CD8-positive, alpha-beta memory T cell (primary cell): ENCODE data around the gene VPS54. TPM values are rescaled to one million over a fixed set of nuclear protein-coding genes. Genes with fewer than 3 reads are reported as not detected.
A peak's percentile ranks its signal among the peaks of the same experiment; 100 is the strongest.
"Not testable (repeated sequence)": the region's sequence is repeated elsewhere in the genome, so short reads cannot be mapped to it uniquely, and the experiment has no call there.

ENCODE experiments used
- CTCF ChIA-PET: fragments of 350-600 bp; sonication (Branson Sonifier 250); formaldehyde crosslinking; loops from one replicate; lab custom pipeline; 2021; ENCODE audit warnings: antibody characterized with exemption; lab: Charles Lee
- POLR2A ChIA-PET: fragments of 350-600 bp; sonication (Branson Sonifier 250); formaldehyde crosslinking; loops from one replicate; lab custom pipeline; 2021; ENCODE audit warnings: antibody characterized with exemption; lab: Charles Lee
- DNase-seq, 5 donors: peaks; one replicate each; pipeline versions ENCODE4 v3.0.0 to v3.0.0-alpha.2; 2020 to 2022; ENCODE audit warnings: mixed read lengths in 1 of 5
- H3K27ac ChIP-seq: one replicate; pipeline ENCODE4 v1.7.0; 2013; ENCODE audit warnings: low read depth, mild to moderate bottlenecking, low read length, moderate library complexity
- H3K27me3 ChIP-seq: 2 replicates; pipeline ENCODE4 v1.7.0; 2013; ENCODE audit warnings: low read length, mild to moderate bottlenecking; ENCODE audit not compliant: insufficient read depth, poor library complexity, severe bottlenecking
- H3K36me3 ChIP-seq: 2 replicates; pipeline ENCODE4 v1.7.0; 2013; ENCODE audit warnings: mild to moderate bottlenecking, low read length, moderate library complexity; ENCODE audit not compliant: insufficient read depth
- H3K4me1 ChIP-seq: 2 replicates; pipeline ENCODE4 v1.7.0; 2013; ENCODE audit warnings: mild to moderate bottlenecking, low read length, moderate library complexity; ENCODE audit not compliant: insufficient read depth
- H3K4me3 ChIP-seq: 2 replicates; pipeline ENCODE4 v1.7.0; 2013; ENCODE audit warnings: mild to moderate bottlenecking, low read length
- H3K9me3 ChIP-seq: 2 replicates; pipeline ENCODE4 v1.7.0; 2013; ENCODE audit warnings: mild to moderate bottlenecking, low read length
- H3K27ac Mint-ChIP-seq, 8 donors: one replicate each; pipeline ENCODE4 v1.8.0; 2020 to 2021; ENCODE audit warnings: mixed read lengths in 8 of 8, mild to moderate bottlenecking in 6 of 8, inconsistent platforms in 3 of 8, moderate library complexity in 3 of 8
- H3K27me3 Mint-ChIP-seq, 2 donors: one replicate each; pipeline ENCODE4 v1.8.0; 2020 to 2021; ENCODE audit warnings: mixed read lengths in 2 of 2, mild to moderate bottlenecking in 1 of 2, moderate library complexity in 1 of 2
- H3K36me3 Mint-ChIP-seq, 3 donors: one replicate each; pipeline ENCODE4 v1.8.0; 2020 to 2021; ENCODE audit warnings: mixed read lengths in 3 of 3, inconsistent platforms in 1 of 3, mild to moderate bottlenecking in 1 of 3
- H3K4me1 Mint-ChIP-seq, 3 donors: one replicate each; pipeline ENCODE4 v1.8.0; 2020 to 2021; ENCODE audit warnings: mixed read lengths in 3 of 3, inconsistent platforms in 1 of 3, mild to moderate bottlenecking in 1 of 3
- H3K4me3 Mint-ChIP-seq, 7 donors: one replicate each; pipeline ENCODE4 v1.8.0; 2020 to 2021; ENCODE audit warnings: mixed read lengths in 7 of 7, mild to moderate bottlenecking in 6 of 7, moderate library complexity in 4 of 7, inconsistent platforms in 2 of 7
- H3K9me3 Mint-ChIP-seq, 5 donors: one replicate each; pipeline ENCODE4 v1.8.0; 2020 to 2022; ENCODE audit warnings: mixed read lengths in 5 of 5, mild to moderate bottlenecking in 3 of 5, moderate library complexity in 2 of 5, inconsistent platforms in 1 of 5
- polyA plus RNA-seq: library from polyadenylated mRNA; unstranded; fragments of 300-500 nt; fragmentation: Illumina TruSeq; gene quantifications from one replicate; pipeline ENCODE4 v1.2.3, GENCODE V29; 2021
- total RNA-seq, 2 experiments: library from RNA; stranded (reverse); gene quantifications; one replicate each; pipeline ENCODE4 v1.2.3, GENCODE V29; 2021

Gene VPS54
- total and polyA plus RNA-seq, 3 experiments from 2014 or later: 10.7 to 11.3 (median 10.9) TPM

GRCh38 chr2:63849381-63850203, 169.6 kb downstream of the VPS54 start:
- no peak overlapping the region for H3K27ac ChIP-seq
- ChIA-PET CTCF (interaction anchor here (1.2 to 3.6 kb wide), 2 partner anchors 9 to 11 kb away, joined by 4 to 18 read pairs; no protein-coding TSS in a partner anchor), POLR2A (no interaction called here)
- peaks cover 0 to 8% (median 7%) of the 10 kb centered on the region in 3 donors for H3K36me3 Mint-ChIP-seq
- peaks cover 51% of the 10 kb centered on the region for H3K4me1 ChIP-seq
- H3K27ac Mint-ChIP-seq: peak overlapping the region in 7 of 8 donors; percentile 1 to 71 (median 25)
- H3K9me3 ChIP-seq: no peaks in the 10 kb centered on the region
- H3K4me1 Mint-ChIP-seq: peaks cover 78 to 96% (median 90%) of the 10 kb centered on the region in 3 donors
- H3K9me3 Mint-ChIP-seq: no peaks in the 10 kb centered on the region
- H3K27me3 Mint-ChIP-seq: no peaks in the 10 kb centered on the region
- H3K36me3 ChIP-seq: no peaks in the 10 kb centered on the region
- H3K4me3 ChIP-seq: no peak overlapping the region
- DNase-seq: no peak
- no peaks in the 10 kb centered on the region for H3K27me3 ChIP-seq
- H3K4me3 Mint-ChIP-seq: no peak overlapping the region

DNA sequence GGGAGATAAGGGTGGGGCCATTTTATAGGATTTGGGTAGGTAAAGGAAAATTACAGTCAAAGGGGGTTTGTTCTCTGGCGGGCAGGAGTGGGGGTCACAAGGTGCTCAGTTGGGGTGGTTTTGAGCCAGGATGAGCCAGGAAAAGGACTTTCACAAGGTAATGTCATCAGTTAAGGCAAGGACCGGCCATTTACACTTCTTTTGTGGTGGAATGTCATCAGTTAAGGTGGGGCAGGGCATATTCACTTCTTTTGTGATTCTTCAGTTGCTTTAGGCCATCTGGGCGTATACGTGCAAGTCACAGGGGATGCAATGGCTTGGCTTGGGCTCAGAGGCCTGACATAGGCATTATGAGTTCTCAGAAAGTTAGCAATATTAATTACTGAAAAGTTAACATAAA, 171.7 kb downstream of the VPS54 start:
- CTCF ChIA-PET, POLR2A ChIA-PET, H3K9me3 ChIP-seq, H3K4me3 ChIP-seq, H3K27ac ChIP-seq, H3K36me3 ChIP-seq, DNase-seq, H3K9me3 Mint-ChIP-seq, H3K27me3 Mint-ChIP-seq, H3K27me3 ChIP-seq, H3K36me3 Mint-ChIP-seq: not testable (repeated sequence)
- H3K27ac Mint-ChIP-seq: peak overlapping the region in 2 of 8 donors; percentile 9 to 66
- peak overlapping the region in 1 of 7 donors; percentile 19 for H3K4me3 Mint-ChIP-seq
- H3K4me1 Mint-ChIP-seq: peaks cover 78 to 96% (median 90%) of the 10 kb centered on the region in 3 donors
- peaks cover 49% of the 10 kb centered on the region for H3K4me1 ChIP-seq

DNA sequence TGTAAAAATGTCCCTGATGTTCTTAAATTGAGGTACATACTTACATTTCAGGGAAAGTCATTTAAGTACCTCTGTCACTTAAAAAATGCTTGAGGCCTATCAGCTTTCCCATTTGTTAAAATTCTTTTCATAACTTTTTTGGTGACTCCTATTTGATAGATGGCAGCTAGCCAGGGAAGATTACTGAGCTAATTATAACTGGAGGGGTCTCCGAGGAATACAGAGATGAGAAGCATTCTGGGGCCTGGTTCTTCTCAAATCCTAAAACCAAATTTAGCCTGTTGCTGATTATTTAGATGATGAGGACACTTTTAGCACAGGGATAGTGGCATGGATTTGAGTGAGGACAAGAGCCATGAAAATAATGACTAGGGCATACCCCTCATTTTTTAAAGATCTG, 172.7 kb downstream of the VPS54 start:
- ChIA-PET CTCF (interaction anchor here (1.8 kb wide), 1 partner anchor 15 kb away, joined by 4 read pairs; no protein-coding TSS in a partner anchor), POLR2A (no interaction called here)
- H3K4me1 ChIP-seq: peaks cover 50% of the 10 kb centered on the region
- peaks cover 76 to 94% (median 89%) of the 10 kb centered on the region in 3 donors for H3K4me1 Mint-ChIP-seq
- H3K36me3 Mint-ChIP-seq: peaks cover 0 to 12% (median 7%) of the 10 kb centered on the region in 3 donors
- no peaks in the 10 kb centered on the region for H3K36me3 ChIP-seq
- no peak for DNase-seq
- H3K9me3 Mint-ChIP-seq: no peaks in the 10 kb centered on the region
- no peaks in the 10 kb centered on the region for H3K27me3 Mint-ChIP-seq
- H3K4me3 Mint-ChIP-seq: peak overlapping the region in 2 of 7 donors; percentile 4 to 8
- no peaks in the 10 kb centered on the region for H3K9me3 ChIP-seq
- peak overlapping the region in 4 of 8 donors; percentile 12 to 77 (median 44) for H3K27ac Mint-ChIP-seq
- no peak overlapping the region for H3K27ac ChIP-seq
- no peak overlapping the region for H3K4me3 ChIP-seq
- no peaks in the 10 kb centered on the region for H3K27me3 ChIP-seq

DNA sequence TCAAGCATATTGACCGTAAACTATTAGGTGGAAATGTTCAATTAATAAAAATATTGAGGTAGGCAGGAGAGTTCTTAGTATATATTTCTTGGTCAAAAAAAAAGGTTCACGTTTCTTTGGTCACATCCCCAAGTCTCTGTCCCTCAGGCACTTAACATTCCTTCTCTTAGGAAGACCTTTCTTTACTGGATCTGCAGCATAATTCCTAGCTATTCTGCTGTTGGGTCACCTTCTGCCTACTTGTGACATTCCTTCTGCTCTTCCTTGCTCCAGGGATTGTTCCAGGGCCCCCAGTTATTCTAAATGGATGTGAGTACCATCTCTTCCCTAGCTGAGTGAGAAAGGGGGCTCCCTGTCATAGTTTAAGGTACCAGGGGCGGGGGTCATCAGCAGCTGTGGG, 173.4 kb downstream of the VPS54 start:
- Mint-ChIP-seq H3K27ac (peak overlapping the region in 6 of 8 donors; percentile 38 to 77 (median 58)), H3K4me1 (peaks cover 70 to 88% (median 82%) of the 10 kb centered on the region in 3 donors), H3K27me3 (no peaks in the 10 kb centered on the region), H3K9me3 (no peaks in the 10 kb centered on the region), H3K36me3 (peaks cover 0 to 13% (median 7%) of the 10 kb centered on the region in 3 donors), H3K4me3 (peak overlapping the region in 1 of 7 donors; percentile 71)
- Histone ChIP-seq H3K27me3 (no peaks in the 10 kb centered on the region), H3K4me1 (peaks cover 50% of the 10 kb centered on the region), H3K9me3 (no peaks in the 10 kb centered on the region), H3K36me3 (no peaks in the 10 kb centered on the region), H3K27ac (no peak overlapping the region), H3K4me3 (no peak overlapping the region)
- ChIA-PET CTCF (interaction anchor here (0.7 to 1.8 kb wide), 3 partner anchors 16 to 1210 kb away, joined by 3 to 4 read pairs (median 3); no protein-coding TSS in a partner anchor), POLR2A (interaction anchor here (0.7 kb wide), 1 partner anchor 309 kb away, joined by 3 read pairs; no protein-coding TSS in a partner anchor)
- no peak for DNase-seq

DNA sequence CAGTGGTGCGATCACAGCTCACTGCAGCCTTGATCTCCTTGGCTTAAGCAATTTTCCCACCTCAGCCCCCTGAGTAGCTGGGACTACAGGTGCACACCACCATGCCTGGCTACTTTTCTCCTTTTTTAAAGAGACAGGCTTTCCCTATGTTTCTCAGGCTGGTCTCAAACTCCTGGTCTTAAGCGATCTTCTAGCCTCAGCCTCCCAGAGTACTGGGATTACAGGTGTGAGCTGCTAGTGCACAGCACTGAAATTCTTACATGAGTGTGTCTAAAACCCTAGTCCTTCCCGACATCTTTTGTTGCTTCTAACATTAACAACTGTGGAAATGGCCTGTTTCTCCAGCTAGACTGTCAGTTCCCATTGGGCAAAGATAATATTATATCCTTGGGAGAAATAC, 174.6 kb downstream of the VPS54 start:
- H3K27ac ChIP-seq: no peak overlapping the region
- no peak for DNase-seq
- H3K27me3 ChIP-seq: no peaks in the 10 kb centered on the region
- Mint-ChIP-seq H3K4me1 (peaks cover 69 to 91% (median 83%) of the 10 kb centered on the region in 3 donors), H3K4me3 (peak overlapping the region in 3 of 7 donors; percentile 12 to 80 (median 23)), H3K9me3 (no peaks in the 10 kb centered on the region), H3K27ac (peak overlapping the region in 5 of 8 donors; percentile 3 to 66 (median 32)), H3K27me3 (no peaks in the 10 kb centered on the region), H3K36me3 (peaks cover 0 to 19% (median 7%) of the 10 kb centered on the region in 3 donors)
- POLR2A ChIA-PET: interaction anchor here (0.6 kb wide), 1 partner anchor 191 kb away, joined by 3 read pairs; no protein-coding TSS in a partner anchor
- H3K4me1 ChIP-seq: peaks cover 47% of the 10 kb centered on the region
- H3K36me3 ChIP-seq: no peaks in the 10 kb centered on the region
- H3K4me3 ChIP-seq: no peak overlapping the region
- CTCF ChIA-PET: no interaction called here
- H3K9me3 ChIP-seq: no peaks in the 10 kb centered on the region

DNA sequence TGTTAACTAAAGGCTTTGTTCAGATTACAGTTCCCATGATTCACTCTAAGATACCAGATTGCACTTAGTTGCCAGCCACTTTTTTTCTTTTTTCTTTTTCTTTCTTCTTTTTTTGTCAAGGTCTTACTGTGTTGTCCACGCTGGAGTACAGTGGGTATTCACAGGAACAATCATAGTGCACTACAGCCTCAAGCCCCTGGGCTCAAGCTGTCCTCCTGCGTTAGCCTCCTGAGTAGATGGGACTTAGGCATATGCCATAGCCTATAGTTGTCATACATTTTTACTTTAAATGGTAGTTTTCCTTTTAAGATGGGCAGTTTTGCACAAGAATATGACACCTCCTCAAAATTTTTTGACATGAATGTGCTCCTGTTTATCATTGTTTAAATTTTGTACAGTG, 175.4 kb downstream of the VPS54 start:
- no peaks in the 10 kb centered on the region for H3K27me3 ChIP-seq
- ChIA-PET CTCF (interaction anchor here (1.6 kb wide), 1 partner anchor 9 kb away, joined by 3 read pairs; no protein-coding TSS in a partner anchor), POLR2A (no interaction called here)
- H3K36me3 ChIP-seq: no peaks in the 10 kb centered on the region
- H3K27me3 Mint-ChIP-seq: no peaks in the 10 kb centered on the region
- peak overlapping the region in 3 of 8 donors; percentile 32 to 43 (median 41) for H3K27ac Mint-ChIP-seq
- H3K36me3 Mint-ChIP-seq: peaks cover 0 to 19% (median 7%) of the 10 kb centered on the region in 3 donors
- no peak for DNase-seq
- H3K4me1 Mint-ChIP-seq: peaks cover 64 to 87% (median 77%) of the 10 kb centered on the region in 3 donors
- peaks cover 40% of the 10 kb centered on the region for H3K4me1 ChIP-seq
- H3K9me3 ChIP-seq: no peaks in the 10 kb centered on the region
- no peaks in the 10 kb centered on the region for H3K9me3 Mint-ChIP-seq
- no peak overlapping the region for H3K4me3 ChIP-seq
- H3K4me3 Mint-ChIP-seq: peak overlapping the region in 4 of 7 donors; percentile 17 to 80 (median 40)
- no peak overlapping the region for H3K27ac ChIP-seq

- no peaks in the 10 kb centered on the region for H3K9me3 ChIP-seq
- peak overlapping the region in 5 of 8 donors; percentile 32 to 97 (median 90) for H3K27ac Mint-ChIP-seq
- H3K27me3 Mint-ChIP-seq: no peaks in the 10 kb centered on the region
- H3K36me3 Mint-ChIP-seq: peaks cover 0 to 19% (median 7%) of the 10 kb centered on the region in 3 donors
- peaks cover 36% of the 10 kb centered on the region for H3K4me1 ChIP-seq
- no peaks in the 10 kb centered on the region for H3K36me3 ChIP-seq
- no peaks in the 10 kb centered on the region for H3K9me3 Mint-ChIP-seq
- no peak overlapping the region for H3K27ac ChIP-seq
- POLR2A ChIA-PET: no interaction called here
- H3K27me3 ChIP-seq: no peaks in the 10 kb centered on the region
- H3K4me3 ChIP-seq: peak overlapping the region; percentile 97
- no peak for DNase-seq
- H3K4me3 Mint-ChIP-seq: peak overlapping the region; percentile 95 to 100 (median 98)
- H3K4me1 Mint-ChIP-seq: peaks cover 63 to 80% (median 74%) of the 10 kb centered on the region in 3 donors
- CTCF ChIA-PET: interaction anchor here (1.6 kb wide), 1 partner anchor 10 kb away, joined by 3 read pairs; no protein-coding TSS in a partner anchor
These were observed 176.1 kb downstream of the VPS54 start for GRCh38 chr2:63843093-63843492.
